Adipocyte (in vitro differentiated cells): Measurements from ENCODE around the gene OPTC.

Source experiments
- DNase-seq: peaks from one replicate; pipeline ENCODE4 v3.0.0-alpha.2; 2015; ENCODE audit warnings: low read depth
- H3K27me3 ChIP-seq: replicated peaks from 2 replicates; pipeline ENCODE4 v1.7.0; 2013; ENCODE audit warnings: mild to moderate bottlenecking, low read length, moderate library complexity; ENCODE audit not compliant: control insufficient read depth, insufficient read depth
- H3K36me3 ChIP-seq: 2 replicates; pipeline ENCODE4 v1.7.0; 2013; ENCODE audit warnings: low read length, mild to moderate bottlenecking, moderate library complexity; ENCODE audit not compliant: control insufficient read depth, insufficient read depth, severe bottlenecking
- H3K4me1 ChIP-seq: 2 replicates; pipeline ENCODE4 v1.7.0; 2013; ENCODE audit warnings: mild to moderate bottlenecking, low read length, moderate library complexity; ENCODE audit not compliant: control insufficient read depth, insufficient read depth
- H3K4me3 ChIP-seq: 2 replicates; pipeline ENCODE4 v1.7.0; 2013; ENCODE audit warnings: mild to moderate bottlenecking, low read length, moderate library complexity
- H3K9ac ChIP-seq: 2 replicates; pipeline ENCODE4 v1.7.0; 2013; ENCODE audit warnings: mild to moderate bottlenecking, low read length, moderate library complexity
- H3K9me3 ChIP-seq: 2 replicates; pipeline ENCODE4 v1.7.0; 2013; ENCODE audit warnings: mild to moderate bottlenecking, low read length, moderate library complexity; ENCODE audit not compliant: control insufficient read depth

OPTC gene

DNA sequence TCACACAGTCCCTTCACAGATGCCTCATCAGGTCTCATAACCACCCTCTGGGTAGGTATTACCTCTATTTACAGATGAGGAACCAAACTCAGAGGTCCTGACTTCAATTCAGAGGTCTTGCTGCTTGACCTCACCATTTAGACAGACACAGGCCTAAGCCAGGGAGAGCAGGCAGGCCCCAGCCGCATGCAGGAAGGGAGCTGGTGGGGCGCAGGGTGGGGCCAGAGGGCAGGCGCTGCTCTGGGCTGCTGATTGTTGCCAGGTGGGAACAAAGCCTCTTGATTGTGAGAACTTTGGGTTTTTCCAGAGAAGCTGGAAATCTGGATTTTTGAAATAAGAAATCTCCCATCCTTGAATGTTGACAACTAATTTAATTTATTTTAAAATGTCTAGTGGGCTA lies 38.2 kb upstream of the OPTC start:
- no peak for DNase-seq
- Histone ChIP-seq H3K9me3 (no peaks in the 10 kb centered on the region), H3K36me3 (no peaks in the 10 kb centered on the region), H3K4me3 (no peak overlapping the region), H3K4me1 (peaks cover 15% of the 10 kb centered on the region), H3K9ac (no peak overlapping the region), H3K27me3 (no peaks in the 10 kb centered on the region)

DNA sequence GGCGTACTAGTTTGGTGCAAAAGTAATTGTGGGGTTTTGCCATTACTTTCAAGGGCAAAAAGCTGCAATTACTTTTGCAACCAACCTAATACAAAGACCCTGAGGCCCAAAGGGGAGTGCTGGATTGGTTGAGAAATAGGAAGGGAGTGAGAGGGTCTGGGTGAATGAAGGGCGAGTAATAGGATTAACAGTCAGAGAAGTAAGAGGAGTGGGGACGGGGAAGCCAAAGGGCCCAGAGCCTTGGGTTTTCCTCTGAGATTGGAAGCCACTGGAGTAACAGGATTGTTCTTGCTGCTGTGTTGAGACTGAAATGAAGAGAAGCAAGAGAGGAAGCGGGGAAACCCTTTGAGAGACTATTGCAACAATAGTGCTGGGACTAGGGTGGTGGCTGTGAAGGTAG lies 37.4 kb upstream of the OPTC start:
- H3K27me3 ChIP-seq = no peaks in the 10 kb centered on the region

DNA sequence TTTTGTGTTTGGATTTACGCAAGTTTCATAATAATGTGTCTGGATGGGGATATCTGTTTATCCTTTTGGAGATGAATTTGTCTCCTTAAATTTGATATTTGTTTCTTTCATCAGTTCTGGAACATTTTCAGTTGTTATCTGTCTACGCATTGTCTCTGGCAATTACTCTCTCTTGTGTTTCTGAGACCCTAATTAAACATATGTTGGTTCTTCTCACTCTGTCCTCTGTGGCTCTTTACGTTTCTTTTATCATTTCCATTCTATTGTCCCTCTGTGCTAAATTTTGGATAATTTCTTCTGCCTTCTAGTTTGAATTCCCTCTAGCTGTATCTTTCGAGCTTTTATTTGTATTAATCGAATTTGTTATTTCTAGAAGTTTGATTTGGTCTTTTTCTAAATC lies 35.9 kb upstream of the OPTC start:
- Histone ChIP-seq H3K4me3 (no peak overlapping the region), H3K36me3 (no peaks in the 10 kb centered on the region), H3K9me3 (no peaks in the 10 kb centered on the region), H3K9ac (no peak overlapping the region), H3K4me1 (peaks cover 2% of the 10 kb centered on the region), H3K27me3 (no peaks in the 10 kb centered on the region)
- no peak for DNase-seq

More for the DNA sequence above, 37.4 kb upstream of the OPTC start:
- peaks cover 11% of the 10 kb centered on the region for H3K4me1 ChIP-seq
- no peaks in the 10 kb centered on the region for H3K9me3 ChIP-seq
- no peak overlapping the region for H3K9ac ChIP-seq
- no peak overlapping the region for H3K4me3 ChIP-seq
- H3K36me3 ChIP-seq = no peaks in the 10 kb centered on the region
- DNase-seq = no peak

DNA sequence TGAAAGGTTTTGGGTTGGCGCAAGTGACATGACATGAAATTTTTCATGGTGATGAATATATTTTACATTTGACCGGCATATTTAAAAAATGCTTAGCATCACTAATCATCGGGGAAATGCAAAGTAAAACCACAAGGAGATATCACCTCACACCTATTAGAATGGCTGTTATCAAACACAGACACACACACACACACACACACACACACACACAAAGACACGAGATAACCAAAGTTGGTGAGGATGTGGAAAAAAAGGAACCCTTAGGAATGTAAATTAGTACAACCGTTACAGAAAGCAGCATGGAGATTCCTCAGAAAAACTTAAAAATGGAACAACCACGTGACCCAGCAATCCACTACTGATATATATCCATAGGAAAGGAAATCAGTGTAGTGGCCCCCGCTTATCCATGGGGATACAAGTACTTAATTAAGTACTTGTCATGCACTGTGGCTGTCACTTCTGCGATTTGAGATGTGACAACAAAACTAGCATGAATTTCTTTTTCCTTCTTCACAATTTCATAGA lies 34.2 kb upstream of the OPTC start:
- H3K9me3 ChIP-seq = no peaks in the 10 kb centered on the region
- no peak overlapping the region for H3K4me3 ChIP-seq
- H3K27me3 ChIP-seq = no peaks in the 10 kb centered on the region
- H3K4me1 ChIP-seq = peaks cover 17% of the 10 kb centered on the region
- no peak overlapping the region for H3K9ac ChIP-seq
- DNase-seq = no peak
- H3K36me3 ChIP-seq = no peaks in the 10 kb centered on the region

DNA sequence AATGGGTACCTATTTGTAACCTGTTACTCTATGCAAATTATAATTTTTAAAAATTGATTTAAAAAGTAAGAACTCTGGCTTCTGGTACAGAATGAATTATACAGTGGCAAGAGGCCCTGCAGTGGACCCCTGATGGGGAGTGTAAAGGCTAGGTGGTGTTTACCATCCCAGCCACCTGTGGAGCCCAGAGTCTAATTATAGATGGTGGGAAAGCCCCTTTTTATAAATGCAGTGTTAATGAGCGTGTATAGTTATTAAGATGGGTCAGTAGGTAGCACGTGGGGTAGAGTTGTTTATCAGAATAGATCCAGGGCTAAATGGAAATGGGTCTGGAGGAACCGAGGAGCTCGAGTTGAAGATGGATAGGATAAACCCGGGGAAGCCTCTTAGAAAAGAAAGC lies 32.2 kb upstream of the OPTC start:
- no peak overlapping the region for H3K4me3 ChIP-seq

DNA sequence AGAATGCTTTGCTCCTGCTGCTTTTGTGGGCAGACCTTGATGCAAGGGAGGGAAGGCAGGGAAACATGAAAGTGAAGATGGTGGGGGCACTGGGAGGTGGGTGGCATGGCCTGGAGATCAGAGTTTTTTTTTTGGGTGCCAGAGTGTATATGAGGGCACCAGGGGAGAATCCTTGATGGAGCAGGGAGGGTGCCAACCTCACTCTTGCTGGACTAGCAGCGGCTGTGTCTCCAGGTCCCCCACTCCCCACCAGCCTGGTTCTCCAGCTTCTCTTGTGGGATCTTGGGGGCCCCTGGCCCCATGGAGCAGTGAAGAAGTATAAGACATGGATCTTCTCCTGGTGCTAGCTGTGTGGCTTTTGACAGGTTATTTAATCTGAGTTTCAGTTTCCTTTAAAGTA lies 31.8 kb upstream of the OPTC start:
- peaks cover 33% of the 10 kb centered on the region for H3K4me1 ChIP-seq
- DNase-seq = no peak
- H3K27me3 ChIP-seq = no peaks in the 10 kb centered on the region
- H3K9me3 ChIP-seq = no peaks in the 10 kb centered on the region
- no peak overlapping the region for H3K4me3 ChIP-seq
- H3K9ac ChIP-seq = no peak overlapping the region
- no peaks in the 10 kb centered on the region for H3K36me3 ChIP-seq

More for the DNA sequence above, 32.2 kb upstream of the OPTC start:
- Histone ChIP-seq H3K4me1 (peaks cover 29% of the 10 kb centered on the region), H3K9ac (no peak overlapping the region), H3K36me3 (no peaks in the 10 kb centered on the region), H3K27me3 (no peaks in the 10 kb centered on the region), H3K9me3 (no peaks in the 10 kb centered on the region)
- DNase-seq = no peak

DNA sequence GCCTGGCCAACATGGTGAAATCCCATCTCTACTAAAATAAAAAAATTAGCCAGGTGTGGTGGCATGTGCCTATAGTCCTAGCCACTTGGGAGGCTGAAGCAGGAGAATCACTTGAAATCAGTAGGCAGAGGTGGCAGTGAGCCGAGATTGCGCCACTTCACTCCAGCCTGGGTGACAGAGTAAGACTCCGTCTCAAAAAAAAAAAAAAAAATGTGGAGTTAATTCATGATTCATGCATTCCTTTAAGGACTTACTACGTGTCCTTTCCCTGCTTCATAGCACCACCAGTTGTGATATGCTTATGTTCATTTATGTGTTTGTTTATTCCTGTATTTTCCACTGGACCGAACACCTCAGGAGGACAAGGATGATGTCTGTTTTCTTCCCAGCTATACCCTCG lies 31.1 kb upstream of the OPTC start:
- H3K9me3 ChIP-seq = no peaks in the 10 kb centered on the region
- no peaks in the 10 kb centered on the region for H3K36me3 ChIP-seq
- no peak overlapping the region for H3K4me3 ChIP-seq
- no peaks in the 10 kb centered on the region for H3K27me3 ChIP-seq
- H3K9ac ChIP-seq = peak overlapping the region; percentile 59
- DNase-seq = peak; percentile 89
- peaks cover 39% of the 10 kb centered on the region for H3K4me1 ChIP-seq

DNA sequence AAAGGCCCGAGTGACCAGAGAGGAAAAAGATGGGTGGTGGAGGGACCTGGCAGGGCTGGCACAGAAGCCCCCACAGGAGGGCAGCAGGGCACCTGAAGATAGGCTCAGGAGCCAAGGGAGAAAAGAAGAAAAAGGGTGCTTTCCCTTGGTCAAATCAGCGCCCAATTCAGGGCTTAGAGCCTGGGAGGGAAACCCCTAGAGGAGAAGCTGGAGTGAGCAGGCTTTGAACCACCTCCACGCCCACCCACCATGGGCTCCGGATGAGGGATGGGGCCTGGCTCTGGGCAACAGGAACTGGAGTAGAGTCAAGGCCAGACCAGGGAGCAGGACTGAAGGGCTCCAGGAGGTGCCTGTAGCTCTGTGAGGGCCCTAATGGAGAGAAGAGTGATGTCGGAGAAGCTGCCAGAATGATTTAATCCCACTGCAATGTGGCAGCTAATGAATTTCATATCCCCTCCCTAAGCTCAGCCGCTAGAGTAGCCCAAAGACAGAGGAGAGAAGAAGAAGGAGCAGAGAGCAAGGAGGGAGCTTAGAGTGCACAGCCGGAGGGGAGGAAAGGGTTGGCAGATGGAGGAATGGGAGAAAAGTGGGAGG lies 30.4 kb upstream of the OPTC start:
- Histone ChIP-seq H3K4me3 (no peak overlapping the region), H3K4me1 (peaks cover 39% of the 10 kb centered on the region), H3K9ac (peak overlapping the region; percentile 59), H3K36me3 (no peaks in the 10 kb centered on the region), H3K27me3 (no peaks in the 10 kb centered on the region), H3K9me3 (no peaks in the 10 kb centered on the region)
- DNase-seq = peak; percentile 57

DNA sequence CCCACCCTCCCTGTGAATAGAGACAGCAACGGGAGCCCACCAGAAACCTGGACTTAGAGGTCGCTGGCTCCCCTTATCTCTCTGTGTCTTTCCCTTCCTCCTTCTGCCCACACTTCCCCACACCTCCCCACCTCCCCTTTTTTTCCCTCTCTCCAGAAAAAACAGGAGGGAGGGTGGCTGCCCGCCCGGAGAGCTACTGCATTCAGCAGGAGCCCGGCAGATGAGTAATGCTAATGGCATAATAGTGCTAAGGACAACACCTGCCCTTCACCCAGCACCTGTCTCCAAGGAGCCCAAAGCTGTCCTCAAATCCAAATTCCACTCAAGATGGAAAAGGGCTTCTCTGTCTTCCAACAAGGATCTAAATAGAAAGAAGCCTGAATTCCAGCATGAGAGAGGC lies 29.7 kb upstream of the OPTC start:
- Histone ChIP-seq H3K9ac (peak overlapping the region; percentile 59), H3K27me3 (no peaks in the 10 kb centered on the region), H3K4me1 (peaks cover 39% of the 10 kb centered on the region), H3K36me3 (no peaks in the 10 kb centered on the region), H3K4me3 (no peak overlapping the region), H3K9me3 (no peaks in the 10 kb centered on the region)
- DNase-seq = no peak

DNA sequence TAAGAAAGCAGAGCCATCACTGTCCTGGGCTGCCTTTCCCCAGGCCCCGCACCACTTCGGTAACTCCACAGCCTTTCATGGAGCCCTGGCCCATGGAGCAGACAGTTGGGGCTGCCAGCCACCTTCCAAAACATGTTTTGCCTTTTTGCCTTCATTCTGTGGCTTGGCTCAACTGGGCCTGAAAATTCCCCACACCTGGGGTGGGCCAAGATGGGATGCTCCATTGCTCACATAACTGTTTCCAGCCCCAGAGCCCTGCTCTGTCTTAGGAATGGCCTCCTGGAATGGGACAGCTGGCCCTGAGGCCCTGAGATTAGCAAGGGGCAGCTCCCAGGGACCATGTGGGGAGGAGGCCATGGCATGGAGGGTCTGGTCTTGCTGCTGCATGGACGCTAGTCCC lies 29.2 kb upstream of the OPTC start:
- Histone ChIP-seq H3K27me3 (no peaks in the 10 kb centered on the region), H3K9ac (no peak overlapping the region), H3K4me3 (no peak overlapping the region), H3K36me3 (no peaks in the 10 kb centered on the region), H3K9me3 (no peaks in the 10 kb centered on the region), H3K4me1 (peaks cover 39% of the 10 kb centered on the region)
- no peak for DNase-seq

DNA sequence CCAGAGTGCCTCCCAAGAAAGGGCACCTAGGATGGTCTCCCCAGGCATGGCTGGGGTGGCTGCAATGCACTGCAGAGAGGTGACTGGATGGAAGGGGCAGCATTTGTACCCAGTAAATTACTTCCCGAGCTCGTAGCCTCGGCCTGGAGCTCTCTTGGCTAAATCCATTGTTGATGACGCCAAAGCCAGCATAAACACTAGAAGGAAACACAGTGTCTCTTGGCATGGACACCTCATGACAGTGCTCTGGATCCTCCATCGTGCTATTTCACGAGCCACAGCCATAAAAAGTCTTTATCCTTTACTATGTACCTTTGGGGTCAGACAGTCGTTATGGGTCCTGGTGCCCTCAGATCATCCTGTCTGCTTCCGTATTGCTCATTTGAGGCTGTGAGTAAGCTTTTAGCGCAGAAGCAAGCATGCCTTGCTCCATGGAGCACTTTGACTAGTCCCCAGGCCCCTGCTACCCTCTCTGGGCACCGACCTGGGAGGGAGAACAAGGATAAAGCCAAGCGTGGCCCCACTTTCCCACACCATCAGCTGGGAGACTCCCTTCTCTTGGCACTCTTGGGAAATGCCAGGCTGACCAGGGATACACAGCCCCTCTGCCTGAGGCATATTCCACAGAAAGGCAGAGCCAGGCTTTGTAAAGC lies 28.7 kb upstream of the OPTC start:
- no peak for DNase-seq
- Histone ChIP-seq H3K27me3 (no peaks in the 10 kb centered on the region), H3K4me1 (peaks cover 39% of the 10 kb centered on the region), H3K9ac (no peak overlapping the region), H3K36me3 (no peaks in the 10 kb centered on the region), H3K9me3 (no peaks in the 10 kb centered on the region), H3K4me3 (no peak overlapping the region)
